Breast epithelium (tissue), 3 donors: Measurements from ENCODE around the gene ZNF148.

Source experiments
- POLR2A ChIP-seq: fragments of 450-650 bp; IDR thresholded peaks from one replicate; pipeline ENCODE4 v1.6.1; 2016; ENCODE audit warnings: antibody characterized with exemption, mild to moderate bottlenecking, moderate library complexity
- POLR2AphosphoS5 ChIP-seq, 3 donors: sonication (generic); formaldehyde crosslinking; IDR thresholded peaks; one replicate each; pipeline ENCODE4 v1.6.1; 2017; ENCODE audit warnings: antibody characterized with exemption in 3 of 3
- TF ChIP-seq, protein P1 (sequence below), 3 donors: fragments of 450-650 bp; IDR thresholded peaks; one replicate each; pipeline ENCODE4 v1.5.1; 2016 to 2017; ENCODE audit warnings: antibody characterized with exemption in 3 of 3, mild to moderate bottlenecking in 3 of 3, moderate library complexity in 3 of 3

DNA sequence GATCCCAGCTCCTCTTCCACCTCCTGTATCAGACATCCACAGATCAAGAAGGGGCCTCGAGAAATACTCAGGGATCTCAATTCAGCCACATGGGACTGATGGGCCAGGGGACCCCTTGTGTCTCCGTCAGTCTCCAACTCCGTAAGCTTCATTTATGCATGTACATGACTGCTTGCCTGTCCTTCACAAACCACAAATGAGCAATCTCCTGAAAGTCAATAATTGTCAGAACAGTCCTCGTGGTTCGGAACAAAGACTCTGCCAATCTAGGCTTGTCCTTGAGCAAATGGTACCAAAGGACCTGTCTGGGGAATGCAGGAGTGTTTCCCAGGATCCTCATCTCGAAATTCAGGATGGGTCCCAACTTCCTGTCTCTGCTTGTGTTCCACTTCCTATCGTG lies 183.4 kb downstream of the ZNF148 start:
- TF ChIP-seq POLR2A (no peak), POLR2AphosphoS5 (IDR thresholded peaks at IDR 0.05) (no peak)
- TF ChIP-seq, protein P1, sequence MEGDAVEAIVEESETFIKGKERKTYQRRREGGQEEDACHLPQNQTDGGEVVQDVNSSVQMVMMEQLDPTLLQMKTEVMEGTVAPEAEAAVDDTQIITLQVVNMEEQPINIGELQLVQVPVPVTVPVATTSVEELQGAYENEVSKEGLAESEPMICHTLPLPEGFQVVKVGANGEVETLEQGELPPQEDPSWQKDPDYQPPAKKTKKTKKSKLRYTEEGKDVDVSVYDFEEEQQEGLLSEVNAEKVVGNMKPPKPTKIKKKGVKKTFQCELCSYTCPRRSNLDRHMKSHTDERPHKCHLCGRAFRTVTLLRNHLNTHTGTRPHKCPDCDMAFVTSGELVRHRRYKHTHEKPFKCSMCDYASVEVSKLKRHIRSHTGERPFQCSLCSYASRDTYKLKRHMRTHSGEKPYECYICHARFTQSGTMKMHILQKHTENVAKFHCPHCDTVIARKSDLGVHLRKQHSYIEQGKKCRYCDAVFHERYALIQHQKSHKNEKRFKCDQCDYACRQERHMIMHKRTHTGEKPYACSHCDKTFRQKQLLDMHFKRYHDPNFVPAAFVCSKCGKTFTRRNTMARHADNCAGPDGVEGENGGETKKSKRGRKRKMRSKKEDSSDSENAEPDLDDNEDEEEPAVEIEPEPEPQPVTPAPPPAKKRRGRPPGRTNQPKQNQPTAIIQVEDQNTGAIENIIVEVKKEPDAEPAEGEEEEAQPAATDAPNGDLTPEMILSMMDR (IDR thresholded peaks at IDR 0.05) = no peak
